Gastrocnemius medialis (tissue), 4 donors: ENCODE data around the gene HDGF.

Experiments used
- POLR2A ChIP-seq, 2 donors: fragments of 450-650 bp; IDR thresholded peaks; one replicate each; pipeline ENCODE4 v1.6.1; 2017; ENCODE audit warnings: antibody characterized with exemption in 2 of 2, mild to moderate bottlenecking in 2 of 2, moderate library complexity in 2 of 2
- TF ChIP-seq, protein P1 (sequence below), 5 experiments: fragments of 450-650 bp in 3 of 5; fragments of 200-600 bp in 2 of 5; sonication (generic) in 2 of 5; IDR thresholded peaks in 4 of 5; conservative IDR thresholded peaks in 1 of 5; 1 replicate in 4 of 5; 2 replicates in 1 of 5; pipeline ENCODE4 v1.5.1; 2016 to 2019; ENCODE audit warnings: antibody characterized with exemption in 5 of 5, mild to moderate bottlenecking in 3 of 5, moderate library complexity in 3 of 5

DNA sequence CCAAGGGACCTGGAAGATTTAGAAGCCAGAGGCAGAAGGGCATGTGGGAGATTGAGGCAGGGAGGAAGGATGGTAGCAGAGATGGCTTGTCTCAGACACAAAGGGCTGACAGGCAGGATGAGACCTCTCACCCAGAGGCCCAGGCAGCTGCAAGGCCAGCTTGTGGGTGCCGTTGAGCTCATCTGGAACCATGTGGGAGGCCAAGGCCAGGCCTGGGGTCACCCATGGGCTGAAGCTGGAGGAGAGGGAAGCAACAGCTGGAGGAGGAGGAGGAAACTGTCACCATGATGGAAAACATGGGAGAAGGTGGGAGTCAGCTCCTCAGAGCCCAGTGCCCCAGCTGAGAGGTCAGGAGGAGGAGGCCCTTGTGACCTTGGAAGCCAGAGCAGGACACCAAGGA lies 52.5 kb downstream of the HDGF start:
- no peak for TF ChIP-seq POLR2A (IDR thresholded peaks at IDR 0.05)
- TF ChIP-seq, protein P1, sequence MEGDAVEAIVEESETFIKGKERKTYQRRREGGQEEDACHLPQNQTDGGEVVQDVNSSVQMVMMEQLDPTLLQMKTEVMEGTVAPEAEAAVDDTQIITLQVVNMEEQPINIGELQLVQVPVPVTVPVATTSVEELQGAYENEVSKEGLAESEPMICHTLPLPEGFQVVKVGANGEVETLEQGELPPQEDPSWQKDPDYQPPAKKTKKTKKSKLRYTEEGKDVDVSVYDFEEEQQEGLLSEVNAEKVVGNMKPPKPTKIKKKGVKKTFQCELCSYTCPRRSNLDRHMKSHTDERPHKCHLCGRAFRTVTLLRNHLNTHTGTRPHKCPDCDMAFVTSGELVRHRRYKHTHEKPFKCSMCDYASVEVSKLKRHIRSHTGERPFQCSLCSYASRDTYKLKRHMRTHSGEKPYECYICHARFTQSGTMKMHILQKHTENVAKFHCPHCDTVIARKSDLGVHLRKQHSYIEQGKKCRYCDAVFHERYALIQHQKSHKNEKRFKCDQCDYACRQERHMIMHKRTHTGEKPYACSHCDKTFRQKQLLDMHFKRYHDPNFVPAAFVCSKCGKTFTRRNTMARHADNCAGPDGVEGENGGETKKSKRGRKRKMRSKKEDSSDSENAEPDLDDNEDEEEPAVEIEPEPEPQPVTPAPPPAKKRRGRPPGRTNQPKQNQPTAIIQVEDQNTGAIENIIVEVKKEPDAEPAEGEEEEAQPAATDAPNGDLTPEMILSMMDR (IDR thresholded peaks at IDR 0.05 in 4 of 5, conservative IDR thresholded peaks at IDR 0.05 in 1 of 5): no peak
